Calu3 (cell line): ENCODE measurements around the gene PBX1. TPM values are rescaled to one million over a fixed set of nuclear protein-coding genes. Genes with fewer than 3 reads are reported as not detected.

Source experiments
- BruUV-seq: library from RNA; stranded (reverse); fragments of 400-500 nt; replicated peaks from 2 replicates; lab custom pipeline; 2021; lab: Mats Ljungman, UMichigan
- CTCF ChIA-PET: fragments of 300-600 bp; sonication (Branson Sonifier 250); formaldehyde crosslinking; loops from one replicate; lab custom pipeline; 2022; ENCODE audit warnings: antibody characterized with exemption; lab: Charles Lee
- DNase-seq: peaks from one replicate; pipeline ENCODE4 v3.0.0; 2022
- H3K27ac Mint-ChIP-seq: one replicate; pipeline ENCODE4 v1.8.0; 2022; ENCODE audit warnings: mixed read lengths; ENCODE audit not compliant: unreplicated experiment
- H3K27me3 Mint-ChIP-seq: one replicate; pipeline ENCODE4 v1.8.0; 2022; ENCODE audit warnings: mixed read lengths; ENCODE audit not compliant: unreplicated experiment
- H3K36me3 Mint-ChIP-seq: one replicate; pipeline ENCODE4 v1.8.0; 2022; ENCODE audit warnings: mild to moderate bottlenecking, moderate library complexity, mixed read lengths; ENCODE audit not compliant: insufficient read depth, unreplicated experiment
- H3K4me1 Mint-ChIP-seq: one replicate; pipeline ENCODE4 v1.8.0; 2022; ENCODE audit warnings: mild to moderate bottlenecking, low read depth, mixed read lengths; ENCODE audit not compliant: unreplicated experiment
- H3K4me3 Mint-ChIP-seq: one replicate; pipeline ENCODE4 v1.8.0; 2022; ENCODE audit warnings: mild to moderate bottlenecking, low read depth, moderate library complexity, mixed read lengths; ENCODE audit not compliant: unreplicated experiment
- H3K9me3 Mint-ChIP-seq: one replicate; pipeline ENCODE4 v1.8.0; 2022; ENCODE audit warnings: low read depth, mixed read lengths; ENCODE audit not compliant: unreplicated experiment
- CTCF ChIP-seq: fragments of 200-600 bp; IDR thresholded peaks from one replicate; pipeline ENCODE4 v1.8.0; 2022; ENCODE audit warnings: antibody characterized with exemption; ENCODE audit not compliant: unreplicated experiment
- intact Hi-C: fragments of 100-400 bp; cut with micrococcal nuclease; formaldehyde crosslinking; loops from one replicate; pipeline ENCODE4 v1.10.0; 2022; ENCODE audit not compliant: unreplicated experiment
- total RNA-seq: library from RNA; stranded (reverse); gene quantifications from 2 replicates; pipeline ENCODE4 v1.2.3, GENCODE V29; 2022

Gene PBX1
- total RNA-seq, 1 experiment from 2014 or later: 22.5 TPM

- intact Hi-C loops: loop anchor here (10.0 kb wide), 1 partner anchor 559 kb away; no protein-coding TSS in a partner anchor
- Mint-ChIP-seq H3K4me1 (no peaks in the 10 kb centered on the region), H3K4me3 (no peak overlapping the region), H3K9me3 (no peaks in the 10 kb centered on the region), H3K27me3 (peaks cover 15% of the 10 kb centered on the region), H3K27ac (no peak overlapping the region), H3K36me3 (no peaks in the 10 kb centered on the region)
- DNase-seq: no peak
- CTCF ChIA-PET: interaction anchor here (0.6 kb wide), 3 partner anchors 8 to 31 kb away, joined by 3 to 4 read pairs (median 3); no protein-coding TSS in a partner anchor
- BruUV-seq: no TSS peak
- no peak for TF ChIP-seq CTCF
Observed at GRCh38 chr1:164515711-164516331, 43.2 kb upstream of the PBX1 start.

GRCh38 chr1:164516591-164516990, 42.4 kb upstream of the PBX1 start:
- Mint-ChIP-seq H3K4me1 (no peaks in the 10 kb centered on the region), H3K36me3 (no peaks in the 10 kb centered on the region), H3K27ac (no peak overlapping the region), H3K4me3 (no peak overlapping the region), H3K9me3 (no peaks in the 10 kb centered on the region), H3K27me3 (peaks cover 15% of the 10 kb centered on the region)
- CTCF ChIA-PET: interaction anchor here (0.6 kb wide), 1 partner anchor 10 kb away, joined by 3 read pairs; no protein-coding TSS in a partner anchor
- DNase-seq: no peak
- intact Hi-C loops: loop anchor here (10.0 kb wide), 1 partner anchor 558 kb away; no protein-coding TSS in a partner anchor
- no TSS peak for BruUV-seq
- no peak for TF ChIP-seq CTCF

GRCh38 chr1:164518692-164519332, 40.2 kb upstream of the PBX1 start:
- H3K27ac Mint-ChIP-seq: no peak overlapping the region
- H3K27me3 Mint-ChIP-seq: peaks cover 15% of the 10 kb centered on the region
- no TSS peak for BruUV-seq
- no peaks in the 10 kb centered on the region for H3K4me1 Mint-ChIP-seq
- H3K4me3 Mint-ChIP-seq: no peak overlapping the region
- no peak for TF ChIP-seq CTCF
- no peak for DNase-seq
- no peaks in the 10 kb centered on the region for H3K36me3 Mint-ChIP-seq
- CTCF ChIA-PET: interaction anchor here (0.6 to 1.3 kb wide), 2 partner anchors 93 to 98 kb away, joined by 3 to 4 read pairs; no protein-coding TSS in a partner anchor
- H3K9me3 Mint-ChIP-seq: no peaks in the 10 kb centered on the region
- intact Hi-C loops: loop anchor here (10.0 kb wide), 1 partner anchor 556 kb away; no protein-coding TSS in a partner anchor

GRCh38 chr1:164519426-164519825, 39.6 kb upstream of the PBX1 start:
- CTCF ChIA-PET: interaction anchor here (1.3 kb wide), 1 partner anchor 98 kb away, joined by 4 read pairs; no protein-coding TSS in a partner anchor
- Mint-ChIP-seq H3K9me3 (no peaks in the 10 kb centered on the region), H3K27me3 (peaks cover 15% of the 10 kb centered on the region), H3K4me3 (no peak overlapping the region), H3K4me1 (no peaks in the 10 kb centered on the region), H3K27ac (no peak overlapping the region), H3K36me3 (no peaks in the 10 kb centered on the region)
- intact Hi-C loops: loop anchor here (10.0 kb wide), 1 partner anchor 555 kb away; no protein-coding TSS in a partner anchor
- DNase-seq: no peak
- no TSS peak for BruUV-seq
- no peak for TF ChIP-seq CTCF
